ENCODE data around the gene KCNA10.

- TF ChIP-seq POLR2A (IDR thresholded peaks at IDR 0.05) (no peak), CTCF (IDR thresholded peaks at IDR 0.05) (no peak)
These were observed 34.2 kb downstream of the KCNA10 start for GRCh38 chr1:110484801-110485200.
